ENCODE measurements around the gene ANKS3. TPM values are rescaled to one million over a fixed set of nuclear protein-coding genes. Genes with fewer than 3 reads are reported as not detected.

The ANKS3 gene
- total and polyA plus RNA-seq, 9 donors: 6.7 to 37.4 (median 29.6) TPM

DNA sequence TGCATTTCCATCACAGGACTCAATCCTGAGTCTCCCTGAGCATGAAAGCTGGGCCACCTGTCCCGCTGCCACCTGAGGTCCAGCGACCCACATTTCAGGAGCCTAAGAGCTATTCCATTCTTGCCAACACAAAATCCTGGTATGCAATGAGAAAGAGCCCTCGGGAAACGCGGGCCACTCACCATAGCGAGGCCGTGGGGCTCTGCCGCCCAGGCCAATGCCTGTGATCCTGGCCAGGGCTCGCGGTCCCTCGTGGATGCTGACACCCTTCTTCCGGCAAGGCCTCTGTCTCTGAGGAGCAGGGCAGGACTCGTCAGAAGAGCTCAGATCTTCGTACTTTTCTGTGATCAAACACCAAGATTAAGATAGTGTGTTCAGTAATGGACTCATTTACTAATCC is 29.2 kb downstream of the ANKS3 start:
- no peaks in the 10 kb centered on the region for H3K36me3 ChIP-seq
- no peak overlapping the region for H3K4me3 ChIP-seq
- H3K9me3 ChIP-seq: no peaks in the 10 kb centered on the region
- no peak for DNase-seq
- H3K4me1 ChIP-seq (ENCODE audit: insufficient read depth): no peaks in the 10 kb centered on the region
- 93 to 95% (median 94%) methylated on average over 14 of the region's 14 CpGs for WGBS, 3 donors
- intact Hi-C loops (cut with DNase I): no loop called here
- TF ChIP-seq, protein P1, sequence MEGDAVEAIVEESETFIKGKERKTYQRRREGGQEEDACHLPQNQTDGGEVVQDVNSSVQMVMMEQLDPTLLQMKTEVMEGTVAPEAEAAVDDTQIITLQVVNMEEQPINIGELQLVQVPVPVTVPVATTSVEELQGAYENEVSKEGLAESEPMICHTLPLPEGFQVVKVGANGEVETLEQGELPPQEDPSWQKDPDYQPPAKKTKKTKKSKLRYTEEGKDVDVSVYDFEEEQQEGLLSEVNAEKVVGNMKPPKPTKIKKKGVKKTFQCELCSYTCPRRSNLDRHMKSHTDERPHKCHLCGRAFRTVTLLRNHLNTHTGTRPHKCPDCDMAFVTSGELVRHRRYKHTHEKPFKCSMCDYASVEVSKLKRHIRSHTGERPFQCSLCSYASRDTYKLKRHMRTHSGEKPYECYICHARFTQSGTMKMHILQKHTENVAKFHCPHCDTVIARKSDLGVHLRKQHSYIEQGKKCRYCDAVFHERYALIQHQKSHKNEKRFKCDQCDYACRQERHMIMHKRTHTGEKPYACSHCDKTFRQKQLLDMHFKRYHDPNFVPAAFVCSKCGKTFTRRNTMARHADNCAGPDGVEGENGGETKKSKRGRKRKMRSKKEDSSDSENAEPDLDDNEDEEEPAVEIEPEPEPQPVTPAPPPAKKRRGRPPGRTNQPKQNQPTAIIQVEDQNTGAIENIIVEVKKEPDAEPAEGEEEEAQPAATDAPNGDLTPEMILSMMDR (IDR thresholded peaks at IDR 0.05): no peak
- TF ChIP-seq EP300 (IDR thresholded peaks at IDR 0.05) (no peak), POLR2A (IDR thresholded peaks at IDR 0.05) (no peak)
- no peak overlapping the region for H3K27ac ChIP-seq
- no peaks in the 10 kb centered on the region for H3K27me3 ChIP-seq

DNA sequence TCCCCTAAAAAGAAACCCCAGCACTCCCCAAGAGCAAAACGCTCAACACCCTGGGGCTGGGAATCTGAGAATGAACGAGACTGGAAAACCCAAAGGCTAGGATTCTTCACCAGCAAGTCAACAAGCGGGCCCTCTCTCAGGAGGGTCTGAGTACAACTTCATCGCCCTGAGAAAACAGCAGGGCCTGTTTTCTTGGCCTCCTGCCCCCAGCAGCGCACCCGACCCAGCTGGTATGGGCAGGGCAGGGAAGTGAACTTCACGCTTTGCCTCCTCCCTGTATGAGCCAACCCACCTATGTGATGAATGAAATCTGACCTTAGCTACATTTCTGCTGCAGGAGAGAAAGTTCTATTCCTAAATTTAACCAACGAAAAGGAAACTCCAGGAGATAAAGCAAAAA is 29.6 kb downstream of the ANKS3 start:
- no peak for DNase-seq
- Histone ChIP-seq H3K9me3 (no peaks in the 10 kb centered on the region), H3K36me3 (no peaks in the 10 kb centered on the region), H3K27ac (no peak overlapping the region), H3K4me1 (ENCODE audit: insufficient read depth) (no peaks in the 10 kb centered on the region), H3K27me3 (no peaks in the 10 kb centered on the region), H3K4me3 (no peak overlapping the region)
- 82 to 88% (median 86%) methylated on average over 8 of the region's 8 CpGs for WGBS, 3 donors
- intact Hi-C loops (cut with DNase I): no loop called here
- TF ChIP-seq POLR2A (IDR thresholded peaks at IDR 0.05) (no peak), EP300 (IDR thresholded peaks at IDR 0.05) (no peak)
- TF ChIP-seq, protein P1 (IDR thresholded peaks at IDR 0.05): no peak

DNA sequence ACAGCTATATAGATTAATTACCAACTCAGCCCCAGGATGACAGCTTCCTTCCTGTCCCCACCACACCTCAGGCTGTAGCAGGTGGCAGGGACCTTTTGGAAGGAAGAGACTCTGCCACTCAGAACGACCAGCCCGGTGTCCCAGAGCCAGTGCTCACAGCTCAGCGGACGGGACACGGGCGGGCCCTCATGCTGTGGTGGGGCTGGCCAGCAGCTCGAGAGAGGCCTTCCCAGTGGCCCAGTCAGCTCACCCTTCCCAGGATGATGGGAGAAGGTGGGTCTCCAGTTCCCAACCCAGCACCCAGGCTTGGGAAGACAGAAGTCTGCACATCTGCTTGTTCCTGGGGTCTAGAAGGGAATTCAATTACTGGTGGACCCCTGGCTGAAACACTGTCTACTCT is 30.2 kb downstream of the ANKS3 start:
- no peak overlapping the region for H3K27ac ChIP-seq
- H3K4me3 ChIP-seq: no peak overlapping the region
- H3K4me1 ChIP-seq (ENCODE audit: insufficient read depth): no peaks in the 10 kb centered on the region
- no peaks in the 10 kb centered on the region for H3K9me3 ChIP-seq
- H3K36me3 ChIP-seq: no peaks in the 10 kb centered on the region
- intact Hi-C loops (cut with DNase I): no loop called here
- DNase-seq: no peak
- TF ChIP-seq, protein P1 (IDR thresholded peaks at IDR 0.05): no peak
- TF ChIP-seq EP300 (IDR thresholded peaks at IDR 0.05) (no peak), POLR2A (IDR thresholded peaks at IDR 0.05) (no peak)
- H3K27me3 ChIP-seq: no peaks in the 10 kb centered on the region
- WGBS, 3 donors: 81 to 92% (median 91%) methylated on average over 7 of the region's 7 CpGs

DNA sequence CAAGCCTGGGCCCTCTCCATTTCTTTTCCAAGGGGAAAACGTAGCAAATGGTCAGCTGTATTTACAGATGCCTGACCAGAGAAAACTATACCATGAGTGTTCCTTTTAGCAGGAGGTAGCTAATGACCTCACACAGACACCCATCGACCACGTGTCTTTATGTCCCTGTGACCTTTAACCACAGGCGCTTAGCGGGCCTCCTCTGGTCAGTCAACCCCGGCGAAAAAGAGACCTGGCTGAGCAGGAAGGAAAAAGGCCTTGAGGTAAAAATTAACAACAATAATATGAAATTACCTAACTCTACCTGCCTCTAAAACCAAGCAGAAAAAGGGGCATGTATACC is 31.6 kb downstream of the ANKS3 start:
- Histone ChIP-seq H3K27me3 (no peaks in the 10 kb centered on the region), H3K4me3 (no peak overlapping the region), H3K9me3 (no peaks in the 10 kb centered on the region), H3K4me1 (ENCODE audit: insufficient read depth) (no peaks in the 10 kb centered on the region), H3K36me3 (no peaks in the 10 kb centered on the region), H3K27ac (no peak overlapping the region)
- no peak for TF ChIP-seq POLR2A (IDR thresholded peaks at IDR 0.05)
- DNase-seq: no peak
- WGBS, 3 donors: 64 to 69% (median 68%) methylated on average over 7 of the region's 7 CpGs
- intact Hi-C loops (cut with DNase I): no loop called here

DNA sequence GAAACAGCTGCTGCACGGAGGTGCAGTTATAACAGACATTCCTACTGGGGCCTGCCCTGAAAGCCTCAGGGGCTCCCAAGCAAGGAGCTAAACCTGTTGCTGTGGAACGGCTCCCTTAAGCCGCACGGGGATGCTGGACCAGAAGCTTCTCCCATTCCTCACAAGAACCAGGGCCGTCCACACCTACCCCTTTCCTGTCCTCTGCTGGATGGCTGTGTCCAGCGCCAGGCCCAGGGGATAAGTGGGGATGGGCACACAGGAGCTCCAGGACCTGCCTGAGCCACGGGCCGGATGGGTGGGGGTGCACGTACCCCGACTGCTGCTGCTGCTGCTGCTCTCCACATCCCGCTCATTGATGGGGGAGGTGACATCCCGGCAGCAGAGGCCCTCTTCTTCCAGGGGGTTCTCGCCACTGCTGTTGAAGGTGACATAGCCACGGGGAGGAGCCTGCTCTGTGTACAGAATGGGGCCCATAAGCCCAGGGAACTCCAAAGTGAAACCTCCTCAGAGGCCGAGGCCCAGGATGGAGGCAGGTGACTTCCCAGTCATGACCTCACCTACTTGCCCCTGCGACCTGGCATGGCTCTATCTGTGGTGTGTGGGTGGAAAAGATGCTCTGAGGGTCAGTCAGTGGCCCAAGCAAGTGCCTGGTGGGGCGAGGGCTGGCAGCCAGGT is 32.1 kb downstream of the ANKS3 start:
- no peaks in the 10 kb centered on the region for H3K36me3 ChIP-seq
- no peaks in the 10 kb centered on the region for H3K27me3 ChIP-seq
- 85 to 89% (median 86%) methylated on average over 17 of the region's 17 CpGs for WGBS, 3 donors
- H3K4me1 ChIP-seq (ENCODE audit: insufficient read depth): no peaks in the 10 kb centered on the region
- no peak overlapping the region for H3K27ac ChIP-seq
- no peak overlapping the region for H3K4me3 ChIP-seq
- no peaks in the 10 kb centered on the region for H3K9me3 ChIP-seq
- intact Hi-C loops (cut with DNase I): no loop called here
- no peak for DNase-seq
- TF ChIP-seq EP300 (IDR thresholded peaks at IDR 0.05) (no peak), POLR2A (IDR thresholded peaks at IDR 0.05) (no peak)
- TF ChIP-seq, protein P1 (IDR thresholded peaks at IDR 0.05): no peak
